NB4 (cell line): Measurements from ENCODE around the gene DST.

Experiments used
- POLR2A ChIP-seq: IDR thresholded peaks from 2 replicates; pipeline ENCODE4 v1.6.1; 2011; ENCODE audit warnings: mild to moderate bottlenecking; ENCODE audit not compliant: insufficient read length; ENCODE audit errors: extremely low read depth
- TF ChIP-seq, protein P1 (sequence below): IDR thresholded peaks from one replicate; pipeline ENCODE4 v1.5.1; 2012; ENCODE audit warnings: low read depth, low read length

- TF ChIP-seq, protein P1, sequence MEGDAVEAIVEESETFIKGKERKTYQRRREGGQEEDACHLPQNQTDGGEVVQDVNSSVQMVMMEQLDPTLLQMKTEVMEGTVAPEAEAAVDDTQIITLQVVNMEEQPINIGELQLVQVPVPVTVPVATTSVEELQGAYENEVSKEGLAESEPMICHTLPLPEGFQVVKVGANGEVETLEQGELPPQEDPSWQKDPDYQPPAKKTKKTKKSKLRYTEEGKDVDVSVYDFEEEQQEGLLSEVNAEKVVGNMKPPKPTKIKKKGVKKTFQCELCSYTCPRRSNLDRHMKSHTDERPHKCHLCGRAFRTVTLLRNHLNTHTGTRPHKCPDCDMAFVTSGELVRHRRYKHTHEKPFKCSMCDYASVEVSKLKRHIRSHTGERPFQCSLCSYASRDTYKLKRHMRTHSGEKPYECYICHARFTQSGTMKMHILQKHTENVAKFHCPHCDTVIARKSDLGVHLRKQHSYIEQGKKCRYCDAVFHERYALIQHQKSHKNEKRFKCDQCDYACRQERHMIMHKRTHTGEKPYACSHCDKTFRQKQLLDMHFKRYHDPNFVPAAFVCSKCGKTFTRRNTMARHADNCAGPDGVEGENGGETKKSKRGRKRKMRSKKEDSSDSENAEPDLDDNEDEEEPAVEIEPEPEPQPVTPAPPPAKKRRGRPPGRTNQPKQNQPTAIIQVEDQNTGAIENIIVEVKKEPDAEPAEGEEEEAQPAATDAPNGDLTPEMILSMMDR = no peak
- TF ChIP-seq POLR2A = no peak
These were observed 25.7 kb downstream of the DST start for GRCh38 chr6:56616967-56617366.
